Endothelial cell (in vitro differentiated cells): Measurements from ENCODE around the gene GPR132. TPM values are rescaled to one million over a fixed set of nuclear protein-coding genes. Genes with fewer than 3 reads are reported as not detected.
"Not testable (repeated sequence)": the region's sequence is repeated elsewhere in the genome, so short reads cannot be mapped to it uniquely, and the experiment has no call there.

Source experiments
- DNase-seq: peaks from one replicate; pipeline ENCODE4 v3.0.0; 2021; ENCODE audit warnings: low spot score
- H3K27ac Mint-ChIP-seq: one replicate; pipeline ENCODE4 v1.8.0; 2021; ENCODE audit warnings: mixed read lengths, inconsistent platforms; ENCODE audit not compliant: unreplicated experiment
- H3K27me3 Mint-ChIP-seq: one replicate; pipeline ENCODE4 v1.8.0; 2021; ENCODE audit warnings: mild to moderate bottlenecking, moderate library complexity, mixed read lengths, inconsistent platforms; ENCODE audit not compliant: unreplicated experiment
- H3K36me3 Mint-ChIP-seq: one replicate; pipeline ENCODE4 v1.8.0; 2021; ENCODE audit warnings: mild to moderate bottlenecking, low read depth, mixed read lengths, inconsistent platforms; ENCODE audit not compliant: unreplicated experiment
- H3K4me1 Mint-ChIP-seq: one replicate; pipeline ENCODE4 v1.8.0; 2021; ENCODE audit warnings: mild to moderate bottlenecking, mixed read lengths, inconsistent platforms; ENCODE audit not compliant: unreplicated experiment
- H3K4me3 Mint-ChIP-seq: one replicate; pipeline ENCODE4 v1.8.0; 2021; ENCODE audit warnings: mild to moderate bottlenecking, mixed read lengths, inconsistent platforms; ENCODE audit not compliant: unreplicated experiment
- H3K9me3 Mint-ChIP-seq: one replicate; pipeline ENCODE4 v1.8.0; 2021; ENCODE audit warnings: mixed read lengths, inconsistent platforms; ENCODE audit not compliant: unreplicated experiment
- CTCF ChIP-seq: fragments of 200-600 bp; sonication (generic); IDR thresholded peaks from one replicate; pipeline ENCODE4 v1.5.0; 2021; ENCODE audit warnings: antibody characterized with exemption; ENCODE audit not compliant: unreplicated experiment
- total RNA-seq: library from RNA; stranded (reverse); fragmentation: NEBNext Ultra II Directional; extraction: Animal tissue kit (Norgen Biotek cat#: 25700); gene quantifications from one replicate; pipeline ENCODE4 v1.2.1, GENCODE V29; 2021; ENCODE audit not compliant: unreplicated experiment

GPR132 gene
- total RNA-seq, 1 donor from 2014 or later, result not detected

DNA sequence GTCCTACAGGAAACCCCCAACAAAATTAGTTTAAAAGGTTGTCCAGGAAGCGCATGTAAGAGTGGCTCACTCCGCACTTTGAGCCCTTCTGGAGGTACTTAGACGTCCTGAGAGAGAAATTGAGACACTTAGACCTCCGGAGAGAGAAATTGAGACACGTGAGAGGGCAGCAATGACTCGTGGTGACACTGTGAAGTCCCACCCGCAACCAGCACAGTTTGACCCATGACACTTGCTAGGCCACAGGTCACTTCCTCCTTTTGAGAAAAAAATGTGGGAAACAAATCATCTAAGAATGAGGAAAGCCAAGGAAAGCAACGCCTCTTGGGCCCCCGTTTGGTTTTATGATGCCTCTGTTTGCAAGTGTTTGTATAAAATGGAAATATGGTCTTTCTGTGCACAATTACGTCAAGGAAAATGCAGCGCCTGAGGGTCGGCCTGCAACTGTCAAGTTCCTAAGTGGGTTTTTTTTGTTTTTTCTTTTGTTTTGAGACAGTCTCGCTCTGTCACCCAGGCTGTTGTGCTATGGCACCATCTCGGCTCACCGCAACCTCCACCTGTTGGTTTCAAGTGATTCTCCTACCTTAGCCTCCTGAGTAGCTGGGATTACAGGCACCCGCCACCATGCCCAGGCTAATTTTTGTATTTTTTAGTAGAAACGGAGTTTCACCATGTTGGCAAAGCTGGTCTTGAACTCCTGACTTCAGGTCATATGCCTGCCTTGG, 30.8 kb downstream of the GPR132 start:
- peaks cover 22% of the 10 kb centered on the region for H3K4me1 Mint-ChIP-seq
- H3K27me3 Mint-ChIP-seq, result peaks cover 8% of the 10 kb centered on the region
- H3K4me3 Mint-ChIP-seq, result peak overlapping the region; percentile 91
- H3K36me3 Mint-ChIP-seq, result no peaks in the 10 kb centered on the region
- no peak for DNase-seq
- TF ChIP-seq CTCF, result no peak
- H3K27ac Mint-ChIP-seq, result peak overlapping the region; percentile 96
- H3K9me3 Mint-ChIP-seq, result no peaks in the 10 kb centered on the region

GRCh38 chr14:105033412-105033900, 31.8 kb downstream of the GPR132 start:
- H3K9me3 Mint-ChIP-seq, H3K27me3 Mint-ChIP-seq, DNase-seq, H3K36me3 Mint-ChIP-seq: not testable (repeated sequence)
- H3K4me1 Mint-ChIP-seq, result peaks cover 22% of the 10 kb centered on the region
- H3K27ac Mint-ChIP-seq, result peak overlapping the region; percentile 96
- peak overlapping the region; percentile 91 for H3K4me3 Mint-ChIP-seq

- DNase-seq, H3K9me3 Mint-ChIP-seq, H3K27me3 Mint-ChIP-seq, H3K36me3 Mint-ChIP-seq: not testable (repeated sequence)
- Mint-ChIP-seq H3K27ac (peak overlapping the region; percentile 90), H3K4me1 (peaks cover 19% of the 10 kb centered on the region), H3K4me3 (peak overlapping the region; percentile 29)
These were observed 32.8 kb downstream of the GPR132 start for GRCh38 chr14:105032451-105032901.

- TF ChIP-seq CTCF, result no peak
- Mint-ChIP-seq H3K4me3 (no peak overlapping the region), H3K9me3 (no peaks in the 10 kb centered on the region), H3K4me1 (peaks cover 19% of the 10 kb centered on the region), H3K36me3 (no peaks in the 10 kb centered on the region), H3K27ac (no peak overlapping the region), H3K27me3 (peaks cover 8% of the 10 kb centered on the region)
- no peak for DNase-seq
These were observed 34.3 kb downstream of the GPR132 start for GRCh38 chr14:105030836-105031396.

DNA sequence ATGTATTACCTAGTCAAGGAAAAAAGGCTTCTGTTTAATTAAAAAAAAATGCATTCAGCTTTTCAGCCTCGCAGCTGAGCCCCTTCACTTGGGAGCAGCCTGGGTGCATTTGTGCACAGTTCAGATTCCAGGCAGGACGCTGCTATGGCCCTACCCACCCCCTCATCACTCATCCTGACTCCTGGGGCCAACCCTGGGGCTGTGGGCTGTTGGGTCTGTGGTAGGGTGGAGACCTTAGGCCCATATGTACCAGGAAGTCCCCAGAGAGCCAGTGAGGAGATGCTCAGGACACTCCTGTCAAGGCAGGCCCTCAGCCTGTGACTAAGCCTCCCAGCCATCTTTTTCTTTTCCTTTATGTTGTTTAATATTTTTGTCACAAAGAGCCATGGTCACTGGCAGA, 35.0 kb downstream of the GPR132 start:
- Mint-ChIP-seq H3K36me3 (no peaks in the 10 kb centered on the region), H3K27me3 (peaks cover 8% of the 10 kb centered on the region), H3K4me3 (no peak overlapping the region), H3K27ac (no peak overlapping the region), H3K9me3 (no peaks in the 10 kb centered on the region), H3K4me1 (peaks cover 19% of the 10 kb centered on the region)
- TF ChIP-seq CTCF, result no peak
- DNase-seq, result no peak

DNA sequence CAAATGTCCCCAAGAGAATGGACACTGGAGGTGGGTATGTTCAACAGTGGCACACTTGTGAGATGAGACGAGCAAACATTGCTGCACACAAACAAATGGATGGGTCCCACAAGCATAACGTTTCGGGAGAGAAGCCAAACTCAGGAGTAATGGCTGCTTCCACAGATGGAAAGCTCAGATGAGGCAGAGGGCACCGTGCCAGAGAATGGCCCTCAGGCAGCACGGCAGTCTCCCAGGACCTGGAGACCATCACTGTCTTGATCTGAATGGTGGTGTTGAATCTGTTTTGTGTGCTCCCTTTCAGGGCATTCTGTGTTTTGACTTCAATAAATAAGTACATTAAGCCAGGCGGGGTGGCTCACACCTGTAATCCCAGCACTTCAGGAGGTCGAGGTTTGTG, 35.8 kb downstream of the GPR132 start:
- no peak for TF ChIP-seq CTCF
- H3K4me1 Mint-ChIP-seq, result peaks cover 15% of the 10 kb centered on the region
- no peaks in the 10 kb centered on the region for H3K9me3 Mint-ChIP-seq
- DNase-seq, result no peak
- no peak overlapping the region for H3K27ac Mint-ChIP-seq
- H3K36me3 Mint-ChIP-seq, result no peaks in the 10 kb centered on the region
- no peak overlapping the region for H3K4me3 Mint-ChIP-seq
- H3K27me3 Mint-ChIP-seq, result peaks cover 7% of the 10 kb centered on the region
